Neural cell (in vitro differentiated cells): ENCODE results near the gene SSTR4. TPM values are rescaled to one million over a fixed set of nuclear protein-coding genes. Genes with fewer than 3 reads are reported as not detected.

ENCODE experiments used
- H2AFZ ChIP-seq: fragments of 200-600, 300-800 bp; sonication (generic), shearing (Covaris generic); 2 replicates; pipeline ENCODE4 v1.6.0; 2014; ENCODE audit warnings: low read depth, mild to moderate bottlenecking, antibody characterized with exemption, low read length, moderate library complexity
- H3F3A ChIP-seq: fragments of 200-600 bp; shearing (Covaris generic); 2 replicates; pipeline ENCODE4 v1.6.1; 2016; ENCODE audit warnings: mild to moderate bottlenecking, moderate library complexity, mixed read lengths, antibody characterized with exemption, low read length; ENCODE audit not compliant: insufficient read depth, poor library complexity, severe bottlenecking
- H3K27ac ChIP-seq: fragments of 200-600, 300-800 bp; sonication (generic), shearing (Covaris generic); 2 replicates; pipeline ENCODE4 v1.5.1; 2014; ENCODE audit warnings: mild to moderate bottlenecking, low read length, moderate library complexity
- H3K27me3 ChIP-seq: fragments of 300-800, 200-600 bp; sonication (generic), shearing (Covaris generic); 2 replicates; pipeline ENCODE4 v1.6.0; 2014; ENCODE audit warnings: mild to moderate bottlenecking, low read depth, low read length, moderate library complexity; ENCODE audit not compliant: insufficient read depth
- H3K36me3 ChIP-seq: fragments of 300-800, 200-600 bp; sonication (generic), shearing (Covaris generic); 2 replicates; pipeline ENCODE4 v1.5.1; 2014; ENCODE audit warnings: mild to moderate bottlenecking, antibody characterized with exemption, low read length, moderate library complexity; ENCODE audit not compliant: insufficient read depth
- H3K4me2 ChIP-seq: fragments of 300-800, 200-600 bp; sonication (generic), shearing (Covaris generic); 2 replicates; pipeline ENCODE4 v1.6.0; 2014; ENCODE audit warnings: mild to moderate bottlenecking, low read length
- H3K4me3 ChIP-seq: fragments of 300-800, 200-600 bp; sonication (generic), shearing (Covaris generic); 2 replicates; pipeline ENCODE4 v1.5.1; 2014; ENCODE audit warnings: mild to moderate bottlenecking, low read length, moderate library complexity
- H3K79me2 ChIP-seq: fragments of 200-600 bp; shearing (Covaris generic); replicated peaks from 2 replicates; pipeline ENCODE4 v1.6.0; 2014; ENCODE audit warnings: mild to moderate bottlenecking, low read length, moderate library complexity; ENCODE audit not compliant: insufficient read depth
- H3K9ac ChIP-seq: fragments of 300-800, 200-600 bp; sonication (generic), shearing (Covaris generic); 2 replicates; pipeline ENCODE4 v1.6.1; 2016; ENCODE audit warnings: mild to moderate bottlenecking, low read length, mixed read lengths
- H3K9me2 ChIP-seq: fragments of 200-600 bp; shearing (Covaris generic); 2 replicates; pipeline ENCODE4 v1.6.1; 2016; ENCODE audit warnings: mild to moderate bottlenecking, low read length, mixed read lengths; ENCODE audit not compliant: insufficient read depth
- H3K9me3 ChIP-seq: fragments of 200-600, 300-800 bp; sonication (generic), shearing (Covaris generic); 2 replicates; pipeline ENCODE4 v1.6.1; 2016; ENCODE audit warnings: mild to moderate bottlenecking, mixed run types, low read length, moderate library complexity, mixed read lengths
- H4K20me1 ChIP-seq: fragments of 200-600 bp; shearing (Covaris generic); 2 replicates; pipeline ENCODE4 v1.6.1; 2016; ENCODE audit warnings: mild to moderate bottlenecking, mixed run types; ENCODE audit not compliant: insufficient read depth
- CTCF ChIP-seq: fragments of 450-650 bp; IDR thresholded peaks from 2 replicates; pipeline ENCODE4 v1.5.1; 2014; ENCODE audit warnings: antibody characterized with exemption, mild to moderate bottlenecking, moderate library complexity; ENCODE audit not compliant: poor library complexity, severe bottlenecking
- EP300 ChIP-seq: fragments of 450-650 bp; conservative IDR thresholded peaks from 2 replicates; pipeline ENCODE4 v1.6.1; 2014; ENCODE audit warnings: antibody characterized with exemption, mild to moderate bottlenecking, moderate library complexity; ENCODE audit not compliant: poor library complexity, severe bottlenecking
- EZH2 ChIP-seq: fragments of 200-600, 300-800 bp; shearing (Covaris generic), sonication (generic); IDR thresholded peaks from 2 replicates; pipeline ENCODE4 v1.6.1; 2014; ENCODE audit warnings: antibody characterized with exemption, low read length, borderline replicate concordance, mild to moderate bottlenecking; ENCODE audit not compliant: insufficient read depth, poor library complexity, severe bottlenecking
- MXI1 ChIP-seq: fragments of 450-650 bp; conservative IDR thresholded peaks from 2 replicates; pipeline ENCODE4 v1.6.1; 2014; ENCODE audit warnings: antibody characterized with exemption, mild to moderate bottlenecking; ENCODE audit not compliant: poor library complexity, severe bottlenecking
- POLR2AphosphoS5 ChIP-seq: IDR thresholded peaks from 2 replicates; pipeline ENCODE4 v1.6.1; 2012
- RAD21 ChIP-seq: fragments of 450-650 bp; conservative IDR thresholded peaks from 2 replicates; pipeline ENCODE4 v1.6.1; 2014; ENCODE audit warnings: antibody characterized with exemption, mild to moderate bottlenecking, moderate library complexity
- REST ChIP-seq: IDR thresholded peaks from 2 replicates; pipeline ENCODE4 v1.6.1; 2012; ENCODE audit warnings: borderline replicate concordance
- SMC3 ChIP-seq: fragments of 450-650 bp; conservative IDR thresholded peaks from 2 replicates; pipeline ENCODE4 v1.6.1; 2014; ENCODE audit warnings: antibody characterized with exemption, mild to moderate bottlenecking, moderate library complexity; ENCODE audit not compliant: poor library complexity
- TAF1 ChIP-seq: IDR thresholded peaks from 2 replicates; pipeline ENCODE4 v1.6.1; 2012; ENCODE audit warnings: low read depth
- polyA plus RNA-seq: library from polyadenylated mRNA; depleted of rRNA; stranded (reverse); fragments of >200 nt; gene quantifications from 2 replicates; pipeline ENCODE4 v1.2.3, GENCODE V29; 2014

Gene SSTR4
- polyA plus RNA-seq, 1 donor from 2014 or later = not detected

- Histone ChIP-seq H3K27ac (no peak overlapping the region), H4K20me1 (no peaks in the 10 kb centered on the region), H3F3A (no peaks in the 10 kb centered on the region), H3K4me3 (no peak overlapping the region), H2AFZ (no peak overlapping the region), H3K9ac (no peak overlapping the region), H3K9me3 (no peaks in the 10 kb centered on the region), H3K27me3 (no peaks in the 10 kb centered on the region), H3K36me3 (no peaks in the 10 kb centered on the region), H3K4me2 (no peak overlapping the region), H3K79me2 (no peaks in the 10 kb centered on the region), H3K9me2 (no peaks in the 10 kb centered on the region)
- TF ChIP-seq EP300 (no peak), EZH2 (no peak), SMC3 (no peak), TAF1 (no peak), MXI1 (no peak), REST (no peak), RAD21 (no peak), POLR2AphosphoS5 (no peak), CTCF (no peak)
Measured at GRCh38 chr20:23017516-23017915, 17.6 kb upstream of the SSTR4 start.

GRCh38 chr20:23018432-23018831, 16.7 kb upstream of the SSTR4 start:
- no peaks in the 10 kb centered on the region for H3K9me2 ChIP-seq
- no peaks in the 10 kb centered on the region for H3K9me3 ChIP-seq
- H3K36me3 ChIP-seq = no peaks in the 10 kb centered on the region
- no peaks in the 10 kb centered on the region for H3K79me2 ChIP-seq
- H4K20me1 ChIP-seq = no peaks in the 10 kb centered on the region
- H3K27me3 ChIP-seq = no peaks in the 10 kb centered on the region
- TF ChIP-seq CTCF = no peak
- no peak for TF ChIP-seq REST
- no peak for TF ChIP-seq EP300
- TF ChIP-seq TAF1 = no peak
- TF ChIP-seq RAD21 = no peak
- TF ChIP-seq MXI1 = no peak
- no peak for TF ChIP-seq SMC3
- no peak for TF ChIP-seq POLR2AphosphoS5
- no peak for TF ChIP-seq EZH2
- H3F3A ChIP-seq = no peaks in the 10 kb centered on the region
- no peak overlapping the region for H3K27ac ChIP-seq
- H3K9ac ChIP-seq = no peak overlapping the region
- H3K4me3 ChIP-seq = no peak overlapping the region
- H2AFZ ChIP-seq = no peak overlapping the region
- no peak overlapping the region for H3K4me2 ChIP-seq
